ENCODE data around the gene TMIGD3. TPM values are rescaled to one million over a fixed set of nuclear protein-coding genes. Genes with fewer than 3 reads are reported as not detected.
A peak's percentile ranks its signal among the peaks of the same experiment; 100 is the strongest.

Gene TMIGD3
- total RNA-seq, 2 experiments from 2014 or later, result not detected

GRCh38 chr1:111448482-111448917 lies 54.9 kb downstream of the TMIGD3 start:
- Mint-ChIP-seq H3K9me3 (ENCODE audit: low read depth) (no peaks in the 10 kb centered on the region), H3K27ac (peak overlapping the region; percentile 82), H3K27me3 (no peaks in the 10 kb centered on the region), H3K36me3 (ENCODE audit: low read depth) (peaks cover 54% of the 10 kb centered on the region), H3K4me3 (peak overlapping the region; percentile 99), H3K4me1 (peaks cover 77% of the 10 kb centered on the region)
- DNase-seq, result peak; percentile 51
- intact Hi-C loops (cut with DNase I, micrococcal nuclease), result loop anchor here (2.0 to 5.0 kb wide), 7 partner anchors 22 to 1169 kb away; partner anchors contain the start of genes CAPZA1 (in 1 of the 2), CEPT1 (in 1 of the 2), DENND2D (in 1 of the 2) and DRAM2 (in 1 of the 2)
- POLR2A ChIA-PET, result interaction anchor here (0.5 to 0.9 kb wide), 2 partner anchors 22 to 59 kb away, joined by 3 read pairs; no protein-coding TSS in a partner anchor
- peak; percentile 30 for ATAC-seq
- CTCF ChIA-PET, result interaction anchor here (0.5 to 1.7 kb wide), 4 partner anchors 32 to 386 kb away, joined by 3 to 4 read pairs (median 3); no protein-coding TSS in a partner anchor

GRCh38 chr1:111446967-111447892 lies 56.2 kb downstream of the TMIGD3 start:
- peaks cover 63% of the 10 kb centered on the region for H3K36me3 Mint-ChIP-seq (ENCODE audit: low read depth)
- intact Hi-C loops (cut with DNase I, micrococcal nuclease), result loop anchor here (5.0 kb wide), 4 partner anchors 45 to 1170 kb away; partner anchors contain the start of genes CAPZA1 (in 1 of the 2), DENND2D (in 1 of the 2) and ST7L (in 1 of the 2)
- no peak for DNase-seq
- H3K27me3 Mint-ChIP-seq, result no peaks in the 10 kb centered on the region
- peaks cover 77% of the 10 kb centered on the region for H3K4me1 Mint-ChIP-seq
- H3K27ac Mint-ChIP-seq, result peak overlapping the region; percentile 79
- POLR2A ChIA-PET, result no interaction called here
- CTCF ChIA-PET, result interaction anchor here (0.7 to 1.7 kb wide), 8 partner anchors 46 to 322 kb away, joined by 3 to 4 read pairs (median 4); partner anchors contain the start of gene DDX20
- H3K4me3 Mint-ChIP-seq, result peak overlapping the region; percentile 99
- ATAC-seq, result no peak
- no peaks in the 10 kb centered on the region for H3K9me3 Mint-ChIP-seq (ENCODE audit: low read depth)

- intact Hi-C loops (cut with DNase I, micrococcal nuclease), result loop anchor here (5.0 kb wide), 4 partner anchors 44 to 1171 kb away; partner anchors contain the start of genes CAPZA1 (in 1 of the 2), DENND2D (in 1 of the 2) and ST7L (in 1 of the 2)
- Mint-ChIP-seq H3K27ac (peak overlapping the region; percentile 79), H3K4me1 (peaks cover 78% of the 10 kb centered on the region), H3K27me3 (no peaks in the 10 kb centered on the region), H3K9me3 (ENCODE audit: low read depth) (no peaks in the 10 kb centered on the region), H3K36me3 (ENCODE audit: low read depth) (peaks cover 66% of the 10 kb centered on the region), H3K4me3 (peak overlapping the region; percentile 99)
- ATAC-seq (no peak), DNase-seq (no peak)
- ChIA-PET POLR2A (no interaction called here), CTCF (interaction anchor here (1.5 to 1.6 kb wide), 2 partner anchors 45 to 321 kb away, joined by 4 read pairs; no protein-coding TSS in a partner anchor)
Observed at GRCh38 chr1:111446546-111446945, 56.9 kb downstream of the TMIGD3 start.

GRCh38 chr1:111444031-111444430 lies 59.4 kb downstream of the TMIGD3 start:
- Mint-ChIP-seq H3K4me1 (peaks cover 65% of the 10 kb centered on the region), H3K36me3 (ENCODE audit: low read depth) (peaks cover 63% of the 10 kb centered on the region), H3K4me3 (no peak overlapping the region), H3K27me3 (no peaks in the 10 kb centered on the region), H3K27ac (peak overlapping the region; percentile 47), H3K9me3 (ENCODE audit: low read depth) (no peaks in the 10 kb centered on the region)
- intact Hi-C loops (cut with DNase I, micrococcal nuclease), result no loop called here
- no peak for DNase-seq
- ATAC-seq, result no peak
- CTCF ChIA-PET, result interaction anchor here (1.8 to 2.6 kb wide), 2 partner anchors 44 to 324 kb away, joined by 4 to 9 read pairs; no protein-coding TSS in a partner anchor
- POLR2A ChIA-PET, result no interaction called here

- H3K9me3 Mint-ChIP-seq (ENCODE audit: low read depth), result no peaks in the 10 kb centered on the region
- H3K4me3 Mint-ChIP-seq, result no peak overlapping the region
- DNase-seq (peak; percentile 40), ATAC-seq (peak; percentile 88)
- peak overlapping the region; percentile 72 for H3K27ac Mint-ChIP-seq
- intact Hi-C loops (cut with DNase I, micrococcal nuclease), result no loop called here
- ChIA-PET POLR2A (interaction anchor here (0.6 to 0.7 kb wide), 2 partner anchors 214 to 224 kb away, joined by 3 to 4 read pairs; no protein-coding TSS in a partner anchor), CTCF (interaction anchor here (0.7 to 2.6 kb wide), 10 partner anchors 9 to 965 kb away, joined by 3 to 9 read pairs (median 4); no protein-coding TSS in a partner anchor)
- peaks cover 56% of the 10 kb centered on the region for H3K4me1 Mint-ChIP-seq
- peaks cover 65% of the 10 kb centered on the region for H3K36me3 Mint-ChIP-seq (ENCODE audit: low read depth)
- H3K27me3 Mint-ChIP-seq, result no peaks in the 10 kb centered on the region
Observed at GRCh38 chr1:111442457-111442856, 61.0 kb downstream of the TMIGD3 start.

GRCh38 chr1:111441573-111442192 lies 61.8 kb downstream of the TMIGD3 start:
- peak overlapping the region; percentile 72 for H3K27ac Mint-ChIP-seq
- H3K4me1 Mint-ChIP-seq, result peaks cover 48% of the 10 kb centered on the region
- ATAC-seq (peak; percentile 76), DNase-seq (peak; percentile 81)
- CTCF ChIA-PET, result interaction anchor here (0.6 to 2.6 kb wide), 11 partner anchors 10 to 468 kb away, joined by 3 to 16 read pairs (median 5); no protein-coding TSS in a partner anchor
- H3K4me3 Mint-ChIP-seq, result no peak overlapping the region
- no peaks in the 10 kb centered on the region for H3K9me3 Mint-ChIP-seq (ENCODE audit: low read depth)
- intact Hi-C loops (cut with DNase I, micrococcal nuclease), result loop anchor here in 1 of 2 experiments (2.0 kb wide), 1 partner anchor 219 kb away; no protein-coding TSS in a partner anchor
- POLR2A ChIA-PET, result interaction anchor here (0.5 to 1.2 kb wide), 3 partner anchors 86 to 213 kb away, joined by 3 to 4 read pairs (median 3); no protein-coding TSS in a partner anchor
- H3K27me3 Mint-ChIP-seq, result no peaks in the 10 kb centered on the region
- peaks cover 64% of the 10 kb centered on the region for H3K36me3 Mint-ChIP-seq (ENCODE audit: low read depth)

GRCh38 chr1:111439461-111440351 lies 63.7 kb downstream of the TMIGD3 start:
- no peak for DNase-seq
- Mint-ChIP-seq H3K27ac (peak overlapping the region; percentile 13), H3K27me3 (no peaks in the 10 kb centered on the region), H3K9me3 (ENCODE audit: low read depth) (no peaks in the 10 kb centered on the region), H3K36me3 (ENCODE audit: low read depth) (peaks cover 54% of the 10 kb centered on the region), H3K4me3 (no peak overlapping the region), H3K4me1 (peaks cover 30% of the 10 kb centered on the region)
- POLR2A ChIA-PET, result interaction anchor here (0.6 kb wide), 1 partner anchor 580 kb away, joined by 6 read pairs; no protein-coding TSS in a partner anchor
- CTCF ChIA-PET, result interaction anchor here (0.6 to 2.4 kb wide), 10 partner anchors 14 to 498 kb away, joined by 3 to 16 read pairs (median 3); no protein-coding TSS in a partner anchor
- intact Hi-C loops (cut with DNase I, micrococcal nuclease), result loop anchor here in 1 of 2 experiments (2.0 kb wide), 1 partner anchor 217 kb away; no protein-coding TSS in a partner anchor
- no peak for ATAC-seq

- peaks cover 29% of the 10 kb centered on the region for H3K36me3 Mint-ChIP-seq (ENCODE audit: low read depth)
- ATAC-seq, result no peak
- intact Hi-C loops (cut with DNase I, micrococcal nuclease), result no loop called here
- peaks cover 4% of the 10 kb centered on the region for H3K4me1 Mint-ChIP-seq
- H3K9me3 Mint-ChIP-seq (ENCODE audit: low read depth), result no peaks in the 10 kb centered on the region
- H3K4me3 Mint-ChIP-seq, result no peak overlapping the region
- H3K27me3 Mint-ChIP-seq, result no peaks in the 10 kb centered on the region
- CTCF ChIA-PET, result interaction anchor here (1.1 to 1.2 kb wide), 2 partner anchors 15 to 37 kb away, joined by 3 to 4 read pairs; no protein-coding TSS in a partner anchor
- POLR2A ChIA-PET, result no interaction called here
- H3K27ac Mint-ChIP-seq, result no peak overlapping the region
- DNase-seq, result no peak
Observed at GRCh38 chr1:111436726-111437125, 66.7 kb downstream of the TMIGD3 start.
